ENCODE measurements around the gene SERINC2. TPM values are rescaled to one million over a fixed set of nuclear protein-coding genes. Genes with fewer than 3 reads are reported as not detected.

Gene SERINC2
- total RNA-seq, 4 donors from 2014 or later: 29.6 to 108 (median 79.2) TPM

DNA sequence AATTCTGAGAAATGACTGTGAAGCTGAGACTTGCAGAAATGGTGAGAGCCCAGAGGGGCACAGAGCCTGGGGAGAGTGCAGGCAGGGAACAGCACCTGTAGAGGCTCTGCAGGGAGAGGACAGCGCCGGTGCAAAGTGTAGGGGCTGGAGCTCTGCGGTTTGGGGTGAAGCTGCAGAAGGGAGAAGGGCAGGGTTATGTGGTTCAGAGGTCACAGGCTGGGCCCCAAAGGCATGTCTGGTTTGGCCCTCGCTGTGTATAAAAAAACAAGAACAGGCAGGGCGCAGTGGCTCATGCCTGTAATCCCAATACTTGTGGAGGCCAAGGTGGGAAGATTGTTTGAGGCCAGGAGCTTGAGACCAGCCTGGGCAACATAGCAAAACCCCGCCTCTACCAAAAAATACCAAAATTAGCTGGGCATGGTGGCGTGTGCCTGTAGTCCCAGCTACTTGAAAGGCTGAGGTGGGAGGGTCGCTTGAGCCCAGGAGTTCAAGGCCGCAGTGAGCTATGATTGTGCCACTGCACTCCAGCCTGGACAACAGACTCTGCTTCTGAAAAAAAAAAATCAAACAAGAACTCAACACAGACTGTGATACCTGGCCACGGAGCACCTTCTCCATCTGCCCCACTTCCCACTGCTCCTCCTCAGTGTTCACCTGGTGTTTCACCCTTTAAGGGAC, 29.1 kb downstream of the SERINC2 start:
- H3K27ac ChIP-seq: no peak overlapping the region
- no peaks in the 10 kb centered on the region for H3K36me3 ChIP-seq
- TF ChIP-seq, protein P1, sequence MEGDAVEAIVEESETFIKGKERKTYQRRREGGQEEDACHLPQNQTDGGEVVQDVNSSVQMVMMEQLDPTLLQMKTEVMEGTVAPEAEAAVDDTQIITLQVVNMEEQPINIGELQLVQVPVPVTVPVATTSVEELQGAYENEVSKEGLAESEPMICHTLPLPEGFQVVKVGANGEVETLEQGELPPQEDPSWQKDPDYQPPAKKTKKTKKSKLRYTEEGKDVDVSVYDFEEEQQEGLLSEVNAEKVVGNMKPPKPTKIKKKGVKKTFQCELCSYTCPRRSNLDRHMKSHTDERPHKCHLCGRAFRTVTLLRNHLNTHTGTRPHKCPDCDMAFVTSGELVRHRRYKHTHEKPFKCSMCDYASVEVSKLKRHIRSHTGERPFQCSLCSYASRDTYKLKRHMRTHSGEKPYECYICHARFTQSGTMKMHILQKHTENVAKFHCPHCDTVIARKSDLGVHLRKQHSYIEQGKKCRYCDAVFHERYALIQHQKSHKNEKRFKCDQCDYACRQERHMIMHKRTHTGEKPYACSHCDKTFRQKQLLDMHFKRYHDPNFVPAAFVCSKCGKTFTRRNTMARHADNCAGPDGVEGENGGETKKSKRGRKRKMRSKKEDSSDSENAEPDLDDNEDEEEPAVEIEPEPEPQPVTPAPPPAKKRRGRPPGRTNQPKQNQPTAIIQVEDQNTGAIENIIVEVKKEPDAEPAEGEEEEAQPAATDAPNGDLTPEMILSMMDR (IDR thresholded peaks at IDR 0.05): no peak
- no peak for TF ChIP-seq POLR2A (IDR thresholded peaks at IDR 0.05)
- peaks cover 0 to 7% (median 0%) of the 10 kb centered on the region in 3 donors for H3K9me3 ChIP-seq
- no peaks in the 10 kb centered on the region for H3K27me3 ChIP-seq
- no peak for DNase-seq
- no peaks in the 10 kb centered on the region for H3K4me1 ChIP-seq
- no peak overlapping the region for H3K4me3 ChIP-seq
- 76% methylated on average over 9 to 10 of the region's 10 CpGs for WGBS, 2 donors
- intact Hi-C loops (cut with DNase I): no loop called here

DNA sequence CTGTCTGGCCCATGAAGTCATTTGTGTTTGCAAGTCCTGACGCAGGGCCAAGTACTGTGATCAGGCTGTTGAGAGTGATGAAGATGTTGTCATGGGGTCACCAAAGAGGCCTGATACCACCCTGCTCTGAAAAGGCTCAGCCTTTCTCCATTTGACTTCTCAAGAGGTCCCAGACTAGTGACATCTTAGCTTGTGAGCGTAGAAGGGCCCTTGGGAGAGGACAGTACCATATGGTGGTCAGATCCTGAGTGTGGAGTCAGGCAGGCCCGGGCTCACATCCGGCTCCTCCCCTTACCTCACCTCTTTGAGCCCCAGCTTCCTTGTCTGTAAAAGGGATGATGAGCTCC, 29.6 kb downstream of the SERINC2 start:
- no peaks in the 10 kb centered on the region for H3K36me3 ChIP-seq
- TF ChIP-seq, protein P1 (IDR thresholded peaks at IDR 0.05): no peak
- TF ChIP-seq POLR2A (IDR thresholded peaks at IDR 0.05): no peak
- WGBS, 2 donors: 63 to 90% methylated on average over 3 to 4 of the region's 4 CpGs
- no peaks in the 10 kb centered on the region for H3K27me3 ChIP-seq
- peaks cover 0 to 7% (median 0%) of the 10 kb centered on the region in 3 donors for H3K9me3 ChIP-seq
- intact Hi-C loops (cut with DNase I): no loop called here
- no peaks in the 10 kb centered on the region for H3K4me1 ChIP-seq
- no peak overlapping the region for H3K27ac ChIP-seq
- H3K4me3 ChIP-seq: no peak overlapping the region
- DNase-seq: no peak

DNA sequence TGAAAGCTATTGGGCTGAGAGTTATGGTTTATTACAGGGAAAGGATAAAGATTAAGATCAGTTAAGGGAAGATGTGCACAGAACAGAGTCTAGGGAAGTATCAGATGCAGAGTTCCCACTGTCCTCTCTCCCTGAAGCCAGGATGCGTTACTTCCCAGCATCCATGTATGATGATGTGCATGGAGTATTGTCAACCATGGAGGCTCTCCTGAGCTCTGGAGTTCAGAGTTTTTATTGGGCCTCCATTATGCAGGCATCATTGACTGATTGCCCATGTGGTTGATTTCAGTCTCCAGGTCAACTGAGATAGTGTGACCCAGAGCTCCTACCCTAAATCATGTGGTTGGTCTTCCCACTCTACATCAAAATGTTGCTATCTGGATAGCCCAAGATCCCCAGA, 30.7 kb downstream of the SERINC2 start:
- 80 to 100% methylated on average over 1 of the region's 1 CpG for WGBS, 2 donors

DNA sequence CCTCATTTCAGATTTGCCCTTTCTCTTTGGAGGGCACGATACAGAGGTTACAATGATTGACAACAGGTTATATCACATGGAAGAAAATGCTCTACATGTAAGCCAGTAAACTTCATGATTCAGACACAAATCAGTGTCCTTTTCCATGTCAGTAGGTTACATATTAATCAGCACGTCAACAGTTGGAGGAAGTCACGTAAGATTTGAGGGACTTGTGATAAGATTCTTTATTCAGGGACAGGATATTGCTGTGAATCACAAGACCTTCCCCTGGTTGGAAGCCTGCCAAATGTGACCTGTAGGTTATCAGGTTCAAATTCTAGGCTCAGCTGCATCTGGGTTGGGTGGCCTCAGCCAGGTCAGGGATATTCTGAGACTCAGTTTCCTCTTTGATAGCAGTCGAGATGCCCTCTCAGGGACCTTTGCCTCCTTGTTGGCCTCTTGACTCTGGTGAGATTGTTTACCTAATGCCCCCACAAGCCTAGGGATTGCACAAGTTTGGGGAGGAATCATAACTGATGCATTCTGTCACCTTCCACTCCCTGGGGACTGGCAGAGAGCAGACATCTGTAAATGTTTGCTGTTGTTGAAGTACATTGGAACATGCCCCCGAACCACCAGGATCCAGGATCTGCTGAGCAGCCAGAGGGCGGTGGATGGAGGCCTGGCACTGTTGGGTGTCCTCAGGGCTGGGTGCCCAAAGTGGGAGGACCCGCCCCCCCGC, 31.9 kb downstream of the SERINC2 start:
- no peaks in the 10 kb centered on the region for H3K36me3 ChIP-seq
- no peak for DNase-seq
- intact Hi-C loops (cut with DNase I): no loop called here
- H3K4me3 ChIP-seq: no peak overlapping the region
- H3K4me1 ChIP-seq: no peaks in the 10 kb centered on the region
- TF ChIP-seq POLR2A (IDR thresholded peaks at IDR 0.05): no peak
- TF ChIP-seq, protein P1 (IDR thresholded peaks at IDR 0.05): no peak
- H3K9me3 ChIP-seq: peaks cover 0 to 7% (median 0%) of the 10 kb centered on the region in 3 donors
- peaks cover 0 to 9% (median 0%) of the 10 kb centered on the region in 4 donors for H3K27me3 ChIP-seq
- H3K27ac ChIP-seq: no peak overlapping the region
- 37 to 64% methylated on average over 4 to 5 of the region's 8 CpGs for WGBS, 2 donors

More for the DNA sequence above, 30.7 kb downstream of the SERINC2 start:
- H3K27ac ChIP-seq: no peak overlapping the region
- H3K27me3 ChIP-seq: no peaks in the 10 kb centered on the region
- H3K4me3 ChIP-seq: no peak overlapping the region
- H3K36me3 ChIP-seq: no peaks in the 10 kb centered on the region
- H3K9me3 ChIP-seq: peaks cover 0 to 7% (median 0%) of the 10 kb centered on the region in 3 donors
- H3K4me1 ChIP-seq: no peaks in the 10 kb centered on the region
- no peak for DNase-seq
- intact Hi-C loops (cut with DNase I): no loop called here
- no peak for TF ChIP-seq POLR2A (IDR thresholded peaks at IDR 0.05)
- TF ChIP-seq, protein P1 (IDR thresholded peaks at IDR 0.05): no peak

DNA sequence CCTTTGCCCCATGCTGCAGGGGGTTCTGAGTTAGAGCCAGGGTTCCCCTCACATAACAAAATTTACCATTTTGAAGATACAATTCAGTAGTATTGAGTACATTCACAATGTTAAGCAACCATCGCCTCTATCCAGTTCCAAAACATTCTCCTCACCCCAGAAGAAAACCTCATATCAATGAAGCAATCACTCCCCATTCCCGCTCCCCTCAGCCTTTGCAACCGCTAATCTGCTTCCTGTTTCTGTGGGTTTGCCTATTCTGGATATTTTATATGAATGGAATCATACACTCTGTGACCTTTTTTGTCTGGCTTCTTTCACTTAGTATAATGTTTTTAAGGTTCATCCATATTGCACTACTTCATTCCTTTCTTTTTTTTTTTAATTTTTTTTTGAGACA, 32.9 kb downstream of the SERINC2 start:
- Histone ChIP-seq H3K9me3 (peaks cover 0 to 7% (median 0%) of the 10 kb centered on the region in 3 donors), H3K27me3 (peaks cover 0 to 9% (median 0%) of the 10 kb centered on the region in 4 donors), H3K4me3 (no peak overlapping the region), H3K4me1 (no peaks in the 10 kb centered on the region), H3K36me3 (no peaks in the 10 kb centered on the region), H3K27ac (peak overlapping the region in 1 of 4 donors; percentile 30)
- 72 to 74% methylated on average over 3 of the region's 3 CpGs for WGBS, 2 donors
- TF ChIP-seq, protein P1 (IDR thresholded peaks at IDR 0.05): no peak
- no peak for TF ChIP-seq POLR2A (IDR thresholded peaks at IDR 0.05)
- no peak for DNase-seq
- intact Hi-C loops (cut with DNase I): no loop called here
